Prostate gland (tissue), 2 donors: ENCODE results near the gene AHNAK.

Experiments
- POLR2A ChIP-seq: fragments of 450-650 bp; IDR thresholded peaks from one replicate; pipeline ENCODE4 v1.6.1; 2016; ENCODE audit warnings: antibody characterized with exemption, mild to moderate bottlenecking
- POLR2AphosphoS5 ChIP-seq: sonication (generic); formaldehyde crosslinking; IDR thresholded peaks from one replicate; pipeline ENCODE4 v1.6.1; 2017; ENCODE audit warnings: antibody characterized with exemption
- TF ChIP-seq, protein P1 (sequence below), 4 experiments: fragments of 200-600 bp in 2 of 4; fragments of 450-650 bp in 2 of 4; sonication (generic) in 2 of 4; IDR thresholded peaks; 1 replicate in 3 of 4; 2 replicates in 1 of 4; pipeline ENCODE4 v1.5.1; 2016 to 2019; ENCODE audit warnings: antibody characterized with exemption in 4 of 4, mild to moderate bottlenecking in 2 of 4, moderate library complexity in 2 of 4

DNA sequence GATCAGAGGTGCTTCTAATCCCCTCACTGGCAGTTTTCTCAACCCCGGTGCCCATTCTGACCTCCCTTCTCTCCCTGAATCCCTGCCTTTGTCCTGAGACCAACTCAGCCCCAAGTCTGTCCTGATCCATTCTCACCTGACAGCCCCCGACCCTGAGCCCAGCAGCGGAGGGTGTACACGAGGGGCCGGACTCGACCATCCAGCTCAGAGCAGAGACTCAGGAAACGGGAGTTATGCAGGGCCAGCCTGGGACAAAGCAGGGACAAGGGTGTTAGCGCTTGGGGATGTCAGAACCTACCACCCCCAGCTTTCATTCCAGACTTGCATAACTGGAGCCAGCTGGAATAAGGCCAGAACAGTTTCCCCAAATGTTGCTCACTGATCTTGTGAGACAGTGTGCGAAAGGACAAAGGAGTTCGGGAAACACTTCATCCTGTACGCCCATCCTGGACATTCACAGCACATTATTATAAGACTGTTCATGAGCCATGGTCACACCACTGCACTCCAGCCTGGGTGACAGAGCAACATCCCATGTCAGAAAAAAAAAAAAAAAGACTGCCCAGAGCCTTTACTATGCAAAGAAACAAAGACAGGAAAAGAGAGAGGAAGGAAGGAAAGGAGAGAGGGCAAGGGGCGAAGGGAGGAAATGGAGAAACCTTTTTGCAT, 30.6 kb upstream of the AHNAK start:
- TF ChIP-seq, protein P1, sequence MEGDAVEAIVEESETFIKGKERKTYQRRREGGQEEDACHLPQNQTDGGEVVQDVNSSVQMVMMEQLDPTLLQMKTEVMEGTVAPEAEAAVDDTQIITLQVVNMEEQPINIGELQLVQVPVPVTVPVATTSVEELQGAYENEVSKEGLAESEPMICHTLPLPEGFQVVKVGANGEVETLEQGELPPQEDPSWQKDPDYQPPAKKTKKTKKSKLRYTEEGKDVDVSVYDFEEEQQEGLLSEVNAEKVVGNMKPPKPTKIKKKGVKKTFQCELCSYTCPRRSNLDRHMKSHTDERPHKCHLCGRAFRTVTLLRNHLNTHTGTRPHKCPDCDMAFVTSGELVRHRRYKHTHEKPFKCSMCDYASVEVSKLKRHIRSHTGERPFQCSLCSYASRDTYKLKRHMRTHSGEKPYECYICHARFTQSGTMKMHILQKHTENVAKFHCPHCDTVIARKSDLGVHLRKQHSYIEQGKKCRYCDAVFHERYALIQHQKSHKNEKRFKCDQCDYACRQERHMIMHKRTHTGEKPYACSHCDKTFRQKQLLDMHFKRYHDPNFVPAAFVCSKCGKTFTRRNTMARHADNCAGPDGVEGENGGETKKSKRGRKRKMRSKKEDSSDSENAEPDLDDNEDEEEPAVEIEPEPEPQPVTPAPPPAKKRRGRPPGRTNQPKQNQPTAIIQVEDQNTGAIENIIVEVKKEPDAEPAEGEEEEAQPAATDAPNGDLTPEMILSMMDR (IDR thresholded peaks at IDR 0.05), result no peak
- TF ChIP-seq POLR2A (no peak), POLR2AphosphoS5 (no peak)
